ENCODE measurements around the gene LMX1A.

DNA sequence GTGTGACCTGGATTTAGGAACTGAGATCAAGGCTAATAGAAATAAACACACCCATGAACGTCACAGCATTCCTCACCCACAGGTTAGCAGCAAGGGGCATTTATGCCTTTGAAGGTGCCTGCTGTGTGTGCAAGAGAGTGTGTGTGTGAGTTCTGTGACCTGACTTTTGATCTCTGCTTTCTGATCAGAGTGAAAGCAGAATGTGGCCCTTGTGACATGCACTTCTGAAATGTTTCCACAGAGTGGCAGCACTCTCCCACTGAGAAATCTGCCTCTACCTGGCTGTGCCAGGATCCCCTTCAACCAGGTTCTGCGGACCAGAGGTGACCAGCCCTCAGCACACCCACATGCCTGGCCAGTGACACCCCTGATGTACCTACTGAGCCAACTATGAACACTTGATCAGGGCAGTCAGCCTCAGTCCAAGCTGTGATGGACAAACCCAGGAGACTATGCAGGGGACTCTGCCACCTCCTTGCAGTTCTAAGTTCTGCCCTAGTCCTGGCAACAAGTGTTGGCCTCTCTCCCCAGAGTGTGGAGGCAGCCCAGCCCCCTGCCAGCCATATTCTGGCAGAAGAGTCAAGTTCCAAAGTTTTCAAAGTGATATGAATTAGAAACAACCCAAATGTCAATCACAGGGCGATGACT, 47.4 kb upstream of the LMX1A start:
- TF ChIP-seq, protein P1, sequence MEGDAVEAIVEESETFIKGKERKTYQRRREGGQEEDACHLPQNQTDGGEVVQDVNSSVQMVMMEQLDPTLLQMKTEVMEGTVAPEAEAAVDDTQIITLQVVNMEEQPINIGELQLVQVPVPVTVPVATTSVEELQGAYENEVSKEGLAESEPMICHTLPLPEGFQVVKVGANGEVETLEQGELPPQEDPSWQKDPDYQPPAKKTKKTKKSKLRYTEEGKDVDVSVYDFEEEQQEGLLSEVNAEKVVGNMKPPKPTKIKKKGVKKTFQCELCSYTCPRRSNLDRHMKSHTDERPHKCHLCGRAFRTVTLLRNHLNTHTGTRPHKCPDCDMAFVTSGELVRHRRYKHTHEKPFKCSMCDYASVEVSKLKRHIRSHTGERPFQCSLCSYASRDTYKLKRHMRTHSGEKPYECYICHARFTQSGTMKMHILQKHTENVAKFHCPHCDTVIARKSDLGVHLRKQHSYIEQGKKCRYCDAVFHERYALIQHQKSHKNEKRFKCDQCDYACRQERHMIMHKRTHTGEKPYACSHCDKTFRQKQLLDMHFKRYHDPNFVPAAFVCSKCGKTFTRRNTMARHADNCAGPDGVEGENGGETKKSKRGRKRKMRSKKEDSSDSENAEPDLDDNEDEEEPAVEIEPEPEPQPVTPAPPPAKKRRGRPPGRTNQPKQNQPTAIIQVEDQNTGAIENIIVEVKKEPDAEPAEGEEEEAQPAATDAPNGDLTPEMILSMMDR (IDR thresholded peaks at IDR 0.05): peak in 3 of 4 experiments; percentile 22 to 51 (median 51)
- TF ChIP-seq POLR2AphosphoS5 (IDR thresholded peaks at IDR 0.05) (no peak), POLR2A (IDR thresholded peaks at IDR 0.05) (no peak)

Data from prostate gland (tissue), 2 donors.